H9 (cell line): ENCODE data around the gene CFAP46. TPM values are rescaled to one million over a fixed set of nuclear protein-coding genes. Genes with fewer than 3 reads are reported as not detected.
A peak's percentile ranks its signal among the peaks of the same experiment; 100 is the strongest.

Experiments
- DNase-seq: peaks from one replicate; pipeline ENCODE4 v3.0.0-alpha.2; 2017
- H2AFZ ChIP-seq: one replicate; pipeline ENCODE4 v1.6.1; 2013; ENCODE audit warnings: mild to moderate bottlenecking, low read length, control low read depth, moderate library complexity
- H2AK5ac ChIP-seq: 2 replicates; pipeline ENCODE4 v1.6.1; 2013; ENCODE audit warnings: low read length, control low read depth, mixed read lengths; ENCODE audit not compliant: insufficient read length
- H2BK120ac ChIP-seq: one replicate; pipeline ENCODE4 v1.6.1; 2013; ENCODE audit warnings: low read depth, mild to moderate bottlenecking, low read length, control low read depth, inconsistent platforms; ENCODE audit not compliant: poor library complexity, severe bottlenecking
- H2BK12ac ChIP-seq: 2 replicates; pipeline ENCODE4 v1.6.1; 2013; ENCODE audit warnings: low read length, control low read depth, mixed read lengths, low read depth; ENCODE audit not compliant: insufficient read length
- H2BK15ac ChIP-seq: 2 replicates; pipeline ENCODE4 v1.6.1; 2013; ENCODE audit warnings: low read depth, low read length, control low read depth
- H2BK20ac ChIP-seq: one replicate; pipeline ENCODE4 v1.6.1; 2013; ENCODE audit warnings: low read depth, mild to moderate bottlenecking, low read length, control low read depth, inconsistent platforms; ENCODE audit not compliant: poor library complexity, severe bottlenecking
- H2BK5ac ChIP-seq: 2 replicates; pipeline ENCODE4 v1.6.1; 2013; ENCODE audit warnings: low read length, control low read depth, mixed read lengths; ENCODE audit not compliant: insufficient read length
- H3K14ac ChIP-seq: 2 replicates; pipeline ENCODE4 v1.6.1; 2013; ENCODE audit warnings: low read length, control low read depth; ENCODE audit not compliant: insufficient read depth
- H3K18ac ChIP-seq: 2 replicates; pipeline ENCODE4 v1.6.1; 2013; ENCODE audit warnings: low read depth, mild to moderate bottlenecking, mixed read lengths, low read length, control low read depth; ENCODE audit not compliant: insufficient read length
- H3K23ac ChIP-seq: 2 replicates; pipeline ENCODE4 v1.6.1; 2013; ENCODE audit warnings: low read length, control low read depth, mixed read lengths, low read depth; ENCODE audit not compliant: insufficient read length
- H3K23me2 ChIP-seq: 2 replicates; pipeline ENCODE4 v1.6.1; 2013; ENCODE audit warnings: low read depth, mild to moderate bottlenecking, mixed read lengths, low read length, control low read depth; ENCODE audit not compliant: insufficient read length, poor library complexity, severe bottlenecking
- H3K27ac ChIP-seq: 2 replicates; pipeline ENCODE4 v1.5.1; 2013; ENCODE audit warnings: low read length, control low read depth, mixed read lengths, low read depth; ENCODE audit not compliant: insufficient read length
- H3K27me3 ChIP-seq: 2 replicates; pipeline ENCODE4 v1.6.1; 2013; ENCODE audit warnings: low read length, control low read depth, inconsistent platforms; ENCODE audit not compliant: insufficient read depth
- H3K4ac ChIP-seq: 2 replicates; pipeline ENCODE4 v1.6.1; 2013; ENCODE audit warnings: low read depth, mild to moderate bottlenecking, control low read depth, inconsistent platforms, low read length, moderate library complexity
- H3K4me1 ChIP-seq: 2 replicates; pipeline ENCODE4 v1.6.1; 2013; ENCODE audit warnings: low read length, control low read depth, inconsistent platforms; ENCODE audit not compliant: insufficient read depth
- H3K4me2 ChIP-seq: 2 replicates; pipeline ENCODE4 v1.6.1; 2013; ENCODE audit warnings: low read length, control low read depth, mixed read lengths; ENCODE audit not compliant: insufficient read length, insufficient read depth
- H3K56ac ChIP-seq: 2 replicates; pipeline ENCODE4 v1.6.1; 2013; ENCODE audit warnings: low read depth, mild to moderate bottlenecking, mixed read lengths, low read length, control low read depth; ENCODE audit not compliant: insufficient read length
- H3K79me1 ChIP-seq: 2 replicates; pipeline ENCODE4 v1.6.1; 2013; ENCODE audit warnings: low read depth, mild to moderate bottlenecking, moderate library complexity, low read length, control low read depth, inconsistent platforms; ENCODE audit not compliant: insufficient read depth, poor library complexity, severe bottlenecking
- H3K79me2 ChIP-seq: 2 replicates; pipeline ENCODE4 v1.6.1; 2013; ENCODE audit warnings: low read length, control low read depth, inconsistent platforms; ENCODE audit not compliant: insufficient read depth
- H3K9ac ChIP-seq: 2 replicates; pipeline ENCODE4 v1.6.1; 2013; ENCODE audit warnings: low read length, control low read depth, mixed read lengths; ENCODE audit not compliant: insufficient read length; ENCODE audit errors: extremely low read depth
- H3K9me3 ChIP-seq: one replicate; pipeline ENCODE4 v1.6.1; 2013; ENCODE audit warnings: low read depth, low read length, inconsistent platforms; ENCODE audit not compliant: control insufficient read depth
- H3T11ph ChIP-seq: one replicate; pipeline ENCODE4 v1.6.1; 2013; ENCODE audit warnings: mild to moderate bottlenecking, low read length, control low read depth, inconsistent platforms
- H4K20me1 ChIP-seq: one replicate; pipeline ENCODE4 v1.6.1; 2013; ENCODE audit not compliant: control insufficient read depth, insufficient read length, insufficient read depth
- H4K5ac ChIP-seq: 2 replicates; pipeline ENCODE4 v1.6.1; 2013; ENCODE audit warnings: low read depth, mild to moderate bottlenecking, mixed read lengths, low read length, control low read depth; ENCODE audit not compliant: insufficient read length
- H4K8ac ChIP-seq: replicated peaks from 2 replicates; pipeline ENCODE4 v1.6.1; 2013; ENCODE audit warnings: low read length, control low read depth, mixed read lengths, low read depth; ENCODE audit not compliant: insufficient read length
- H4K91ac ChIP-seq: 2 replicates; pipeline ENCODE4 v1.6.1; 2013; ENCODE audit warnings: low read depth, mild to moderate bottlenecking, moderate library complexity, mixed read lengths, low read length, control low read depth; ENCODE audit not compliant: insufficient read length
- H3K27ac Mint-ChIP-seq, 3 experiments: 2 replicates in 2 of 3; 3 replicates in 1 of 3; pipeline ENCODE4 v1.8.0; 2020 to 2021; ENCODE audit warnings: mixed read lengths in 3 of 3, mild to moderate bottlenecking in 1 of 3, moderate library complexity in 1 of 3
- H3K27me3 Mint-ChIP-seq: 2 replicates; pipeline ENCODE4 v1.8.0; 2021; ENCODE audit warnings: low read depth, mild to moderate bottlenecking, moderate library complexity, mixed read lengths
- H3K36me3 Mint-ChIP-seq, 3 experiments: 2 replicates in 2 of 3; 3 replicates in 1 of 3; pipeline ENCODE4 v1.8.0; 2020 to 2021; ENCODE audit warnings: low read depth in 3 of 3, mixed read lengths in 3 of 3; ENCODE audit not compliant: insufficient read depth in 1 of 3
- H3K4me1 Mint-ChIP-seq, 2 experiments: 2 replicates each; pipeline ENCODE4 v1.8.0; 2020; ENCODE audit warnings: mixed read lengths in 2 of 2
- H3K4me3 Mint-ChIP-seq, 2 experiments: 2 replicates in 1 of 2; 3 replicates in 1 of 2; pipeline ENCODE4 v1.8.0; 2020 to 2021; ENCODE audit warnings: mild to moderate bottlenecking in 2 of 2, mixed read lengths in 2 of 2, moderate library complexity in 1 of 2
- H3K9me3 Mint-ChIP-seq, 2 experiments: 2 replicates in 1 of 2; 3 replicates in 1 of 2; pipeline ENCODE4 v1.8.0; 2020; ENCODE audit warnings: mild to moderate bottlenecking in 2 of 2, mixed read lengths in 2 of 2, moderate library complexity in 1 of 2
- CTCF ChIP-seq: fragments of 200-600 bp; sonication (generic); conservative IDR thresholded peaks from 3 replicates; pipeline ENCODE4 v1.8.0; 2021; ENCODE audit warnings: antibody characterized with exemption, mild to moderate bottlenecking
- WGBS: extraction: QIAGEN DNeasy Blood & Tissue Kit; methylation state at CpG from one replicate; pipeline ENCODE4 v1.1.7; 2013; ENCODE audit warnings: missing lambda C conversion rate, low lambda C conversion rate, mixed read lengths; ENCODE audit not compliant: insufficient read length; ENCODE audit errors: extremely low coverage; 5-methylcytosine and 5-hydroxymethylcytosine counted together
- total RNA-seq: library from RNA; stranded (reverse); gene quantifications from 2 replicates; pipeline ENCODE4 v1.2.1, GENCODE V29; 2021

Gene CFAP46
- total RNA-seq, 1 experiment from 2014 or later = 3.1 TPM

GRCh38 chr10:132761395-132762060 lies 180.8 kb downstream of the CFAP46 start:
- H3K23me2 ChIP-seq = no peaks in the 10 kb centered on the region
- no peak overlapping the region for H3K4ac ChIP-seq
- no CpG with 5 or more reads among the region's 11 CpGs for WGBS
- H3K14ac ChIP-seq = no peak overlapping the region
- no peak overlapping the region for H3K9ac ChIP-seq
- no peak for TF ChIP-seq CTCF
- no peaks in the 10 kb centered on the region for H3K4me1 ChIP-seq
- H4K8ac ChIP-seq = no peak overlapping the region
- no peak overlapping the region for H3K23ac ChIP-seq
- H3K56ac ChIP-seq = no peak overlapping the region
- 0 out of 7 replicates have a peak overlapping the region, but pooled peaks of 1 of the 3 experiments have one; percentile 40 for H3K27ac Mint-ChIP-seq
- H3K27ac ChIP-seq = no peak overlapping the region
- H4K91ac ChIP-seq = no peak overlapping the region
- no peaks in the 10 kb centered on the region for H3K79me1 ChIP-seq
- H3K9me3 ChIP-seq = no peaks in the 10 kb centered on the region
- no peaks in the 10 kb centered on the region for H3K4me1 Mint-ChIP-seq
- H2AK5ac ChIP-seq = no peak overlapping the region
- H3K4me3 Mint-ChIP-seq = no peak overlapping the region
- H3K27me3 Mint-ChIP-seq = peaks cover 2% of the 10 kb centered on the region; the same call in 1 of the 2 replicates
- no peak overlapping the region for H2BK15ac ChIP-seq
- H2BK120ac ChIP-seq = no peak overlapping the region
- H3T11ph ChIP-seq = no peak overlapping the region
- peaks cover 17 to 30% (median 21%) of the 10 kb centered on the region in 3 experiments for H3K36me3 Mint-ChIP-seq
- H2BK20ac ChIP-seq = no peak overlapping the region
- no peak overlapping the region for H4K5ac ChIP-seq
- no peak overlapping the region for H2BK5ac ChIP-seq
- peaks cover 10 to 19% of the 10 kb centered on the region in 2 experiments; a peak in 4 of 5 replicates for H3K9me3 Mint-ChIP-seq
- DNase-seq = no peak
- H2AFZ ChIP-seq = no peak overlapping the region
- peaks cover 2% of the 10 kb centered on the region for H4K20me1 ChIP-seq
- H3K4me2 ChIP-seq = no peak overlapping the region
- no peaks in the 10 kb centered on the region for H3K27me3 ChIP-seq
- no peak overlapping the region for H3K18ac ChIP-seq
- no peak overlapping the region for H2BK12ac ChIP-seq
- H3K79me2 ChIP-seq = no peaks in the 10 kb centered on the region
